Lower leg skin (tissue), 4 donors: ENCODE data around the gene LYZL2. TPM values are rescaled to one million over a fixed set of nuclear protein-coding genes. Genes with fewer than 3 reads are reported as not detected.
A peak's percentile ranks its signal among the peaks of the same experiment; 100 is the strongest.

Source experiments
- DNase-seq, 2 donors: peaks; one replicate each; pipeline ENCODE4 v3.0.0-alpha.2; 2019; ENCODE audit warnings: low spot score in 2 of 2
- H3K4me3 ChIP-seq: fragments of 200-600 bp; sonication (generic); 2 replicates; pipeline ENCODE4 v1.5.1; 2017; ENCODE audit warnings: mild to moderate bottlenecking, low read depth; ENCODE audit not compliant: poor library complexity, severe bottlenecking
- CTCF ChIP-seq, 3 donors: fragments of 450-650 bp; IDR thresholded peaks; one replicate each; pipeline ENCODE4 v1.5.1; 2016; ENCODE audit warnings: antibody characterized with exemption in 3 of 3, mild to moderate bottlenecking in 3 of 3, moderate library complexity in 2 of 3
- POLR2A ChIP-seq, 2 donors: fragments of 450-650 bp; IDR thresholded peaks; one replicate each; pipeline ENCODE4 v1.6.1; 2016 to 2017; ENCODE audit warnings: antibody characterized with exemption in 2 of 2, mild to moderate bottlenecking in 1 of 2, moderate library complexity in 1 of 2
- WGBS, 2 donors: methylation state at CpG; one replicate each; pipeline ENCODE4 v1.1.5; 2018; 5-methylcytosine and 5-hydroxymethylcytosine counted together
- intact Hi-C: fragments of 100-400 bp; cut with DNase I; formaldehyde crosslinking; loops from one replicate; pipeline ENCODE4 v1.15.0; 2023; ENCODE audit warnings: low total_unique reads
- total RNA-seq, 4 donors: library from RNA; depleted of rRNA; stranded (reverse); fragments of >200 nt; gene quantifications; one replicate each; pipeline ENCODE4 v1.1.0, GENCODE V29; 2016

LYZL2 gene
- total RNA-seq, 4 donors from 2014 or later: not detected

- TF ChIP-seq CTCF (IDR thresholded peaks at IDR 0.05) (peak in 1 of 3 donors; percentile 66), POLR2A (IDR thresholded peaks at IDR 0.05) (no peak)
- DNase-seq: no peak
- H3K4me3 ChIP-seq: no peak overlapping the region
- WGBS, 2 donors: 0 to 2% methylated on average over 5 of the region's 5 CpGs
- intact Hi-C loops: loop anchor here (5.0 kb wide), 1 partner anchor 199 kb away; no protein-coding TSS in a partner anchor
Measured at GRCh38 chr10:30591249-30591670, 38.3 kb downstream of the LYZL2 start.

- intact Hi-C loops: no loop called here
- 87 to 95% methylated on average over 7 of the region's 7 CpGs for WGBS, 2 donors
- H3K4me3 ChIP-seq: no peak overlapping the region
- DNase-seq: peak in 1 of 2 donors; percentile 88
- TF ChIP-seq CTCF (IDR thresholded peaks at IDR 0.05) (no peak), POLR2A (IDR thresholded peaks at IDR 0.05) (no peak)
Measured at GRCh38 chr10:30589441-30589840, 40.1 kb downstream of the LYZL2 start.

GRCh38 chr10:30587522-30588031 is 42.0 kb downstream of the LYZL2 start:
- peak; percentile 27 to 86 for DNase-seq
- H3K4me3 ChIP-seq: no peak overlapping the region
- WGBS, 2 donors: 36 to 43% methylated on average over 8 of the region's 8 CpGs
- no peak for TF ChIP-seq POLR2A (IDR thresholded peaks at IDR 0.05)
- TF ChIP-seq CTCF (IDR thresholded peaks at IDR 0.05): no peak
- intact Hi-C loops: no loop called here

- 93 to 97% methylated on average over 2 of the region's 2 CpGs for WGBS, 2 donors
- no peak for TF ChIP-seq CTCF (IDR thresholded peaks at IDR 0.05)
- no peak for DNase-seq
- intact Hi-C loops: no loop called here
- H3K4me3 ChIP-seq: no peak overlapping the region
Measured at GRCh38 chr10:30586828-30587227, 42.7 kb downstream of the LYZL2 start.

- no peak overlapping the region for H3K4me3 ChIP-seq
- DNase-seq: peak; percentile 62 to 87
- no peak for TF ChIP-seq POLR2A (IDR thresholded peaks at IDR 0.05)
- no peak for TF ChIP-seq CTCF (IDR thresholded peaks at IDR 0.05)
- intact Hi-C loops: no loop called here
- 45 to 47% methylated on average over 15 of the region's 15 CpGs for WGBS, 2 donors
Measured at GRCh38 chr10:30583778-30584415, 45.7 kb downstream of the LYZL2 start.
